Measurements from ENCODE around the gene TRIM66. TPM values are rescaled to one million over a fixed set of nuclear protein-coding genes. Genes with fewer than 3 reads are reported as not detected.

TRIM66 gene
- total and polyA plus RNA-seq, 2 of the 8 experiments (the other 6 are each of a cell fraction or from before 2014, with no cell fraction given): 3.1 to 3.5 TPM

DNA sequence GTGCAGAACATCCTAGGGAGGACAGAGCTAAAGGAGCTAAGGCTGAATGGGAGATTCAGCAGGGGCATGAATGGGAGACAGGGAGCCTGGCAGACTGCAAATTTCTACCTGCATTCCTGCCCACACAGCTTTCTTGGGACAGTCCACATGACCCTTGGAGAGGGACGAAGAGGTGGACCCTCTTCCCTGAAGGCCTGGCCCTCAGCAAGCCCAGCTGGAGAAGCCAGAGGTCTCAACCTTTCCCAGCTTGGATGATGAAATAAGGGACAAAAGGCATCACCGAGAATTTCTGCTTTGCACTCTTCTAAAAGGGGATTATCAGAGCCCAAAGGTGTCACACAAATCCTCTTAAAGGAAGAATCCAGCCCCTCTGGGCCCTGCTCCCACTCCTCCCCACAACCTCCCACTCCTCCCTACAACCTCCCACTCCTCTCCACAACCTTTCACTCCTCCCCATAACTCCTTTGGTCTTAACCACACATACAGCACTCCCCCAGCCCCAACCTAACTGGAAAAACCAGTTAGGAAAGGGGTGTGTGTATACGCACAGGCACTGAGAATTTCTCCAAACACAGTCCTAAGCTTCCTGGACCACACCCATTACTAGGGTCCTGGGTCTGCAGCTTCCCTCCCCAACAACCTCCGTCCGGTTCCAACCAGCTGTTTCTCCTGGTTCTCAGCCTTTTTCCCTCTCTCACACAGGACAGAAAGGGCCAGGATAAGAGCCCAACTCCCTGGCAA is 38.6 kb upstream of the TRIM66 start:
- H3K36me3 ChIP-seq (ENCODE audit: control insufficient read depth in 2 of 4, insufficient read depth in 4 of 4, low read length in 3 of 4): peaks cover 0 to 6% (median 0%) of the 10 kb centered on the region in 4 experiments; a peak in 1 of 8 replicates
- ChIA-PET CTCF (ENCODE audit: partially characterized antibody) (interaction anchor here (1.0 to 2.6 kb wide), 7 partner anchors 9 to 239 kb away, joined by 3 to 9 read pairs (median 5); no protein-coding TSS in a partner anchor), POLR2A (ENCODE audit: partially characterized antibody) (interaction anchor here (1.0 to 4.2 kb wide), 5 partner anchors 20 to 90 kb away, joined by 3 to 24 read pairs (median 4); partner anchors contain the start of genes RPL27A and TRIM66)
- H3K79me2 ChIP-seq (ENCODE audit: control insufficient read depth in 1 of 2, insufficient read depth in 2 of 2, low read length in 2 of 2): no peaks in the 10 kb centered on the region
- H2BK15ac ChIP-seq (ENCODE audit: low read length): no peak overlapping the region
- H3K4me1 ChIP-seq (replicated peaks in 1 of 4; ENCODE audit: control insufficient read depth in 3 of 4, insufficient read depth in 4 of 4, low read length in 3 of 4): peaks cover 0 to 17% (median 11%) of the 10 kb centered on the region in 4 experiments; a peak in 4 of 7 replicates
- no peak for DNase-seq (ENCODE audit: low read depth in 1 of 2, low spot score in 2 of 2)
- no peak overlapping the region for H3K14ac ChIP-seq (ENCODE audit: insufficient read length)
- WGBS, 2 experiments (ENCODE audit: extremely low coverage in 1 of 2, insufficient coverage in 1 of 2, insufficient read length in 1 of 2, insufficient replicate concordance in 2 of 2, low coverage in 1 of 2, low lambda C conversion rate in 2 of 2, missing lambda C conversion rate in 1 of 2): 83% methylated on average over 4 of the region's 5 CpGs; no CpG with 5 or more reads in 1 of the 2 experiments
- H2BK120ac ChIP-seq (replicated peaks; ENCODE audit: low read depth, low read length): no peak overlapping the region
- H3K23ac ChIP-seq (ENCODE audit: insufficient read length): no peak overlapping the region
- H3K56ac ChIP-seq (replicated peaks; ENCODE audit: insufficient read length, low read depth, low read length): no peak overlapping the region
- H2AK5ac ChIP-seq (ENCODE audit: low read depth, low read length): peak overlapping the region; percentile 65; the same call in 1 of the 2 replicates
- no peaks in the 10 kb centered on the region for H3K27me3 ChIP-seq (replicated peaks in 1 of 4; ENCODE audit: control insufficient read depth in 3 of 4, extremely low read depth in 1 of 4, insufficient read depth in 3 of 4, low read length in 3 of 4)
- no peak overlapping the region for H3K4ac ChIP-seq (replicated peaks; ENCODE audit: insufficient read length, low read depth, low read length)
- H3K23me2 ChIP-seq (ENCODE audit: low read depth, low read length): no peaks in the 10 kb centered on the region
- no peak overlapping the region for H3K4me2 ChIP-seq (ENCODE audit: insufficient read depth in 1 of 2, low read depth in 2 of 2, low read length in 2 of 2)
- H2BK20ac ChIP-seq (ENCODE audit: low read length): 0 out of 2 replicates have a peak overlapping the region, but pooled peaks have one; percentile 72
- peak overlapping the region; percentile 7 for H2BK5ac ChIP-seq (ENCODE audit: low read depth, low read length)
- H4K20me1 ChIP-seq (replicated peaks in 1 of 2; ENCODE audit: control insufficient read depth in 1 of 2, insufficient read depth in 2 of 2, low read length in 2 of 2): no peaks in the 10 kb centered on the region
- no peak overlapping the region; the same call in none of the 2 replicates for H3K18ac ChIP-seq (ENCODE audit: extremely low read depth, low read length)
- no peak overlapping the region for H4K5ac ChIP-seq (ENCODE audit: insufficient read length, low read depth, low read length)
- H4K8ac ChIP-seq (ENCODE audit: extremely low read depth, insufficient read depth, low read length): no peak overlapping the region
- H3K9ac ChIP-seq (replicated peaks in 1 of 4; ENCODE audit: extremely low read depth in 1 of 4, low read depth in 3 of 4, low read length in 3 of 4): no peak overlapping the region
- FAIRE-seq: no peak
- peaks cover 3% of the 10 kb centered on the region; the same call in 1 of the 2 replicates for H3K79me1 ChIP-seq (ENCODE audit: low read depth, low read length)
- H3K27ac ChIP-seq (ENCODE audit: low read depth, low read length): no peak overlapping the region
- H2BK12ac ChIP-seq (ENCODE audit: low read depth, low read length): peak overlapping the region; percentile 68; the same call in 1 of the 2 replicates
- no peak overlapping the region for H2AFZ ChIP-seq (ENCODE audit: low read length)
- H3K9me3 ChIP-seq (ENCODE audit: insufficient read depth in 2 of 2, low read depth in 1 of 2, low read length in 1 of 2): no peaks in the 10 kb centered on the region
- H3K4me3 ChIP-seq (ENCODE audit: extremely low read depth in 1 of 4, insufficient read depth in 2 of 4, low read depth in 3 of 4, low read length in 4 of 4): no peak overlapping the region
- no peak overlapping the region for H4K91ac ChIP-seq (replicated peaks; ENCODE audit: insufficient read length, low read length)
- TF ChIP-seq SIRT6 (IDR thresholded peaks at IDR 0.05; ENCODE audit: low read length): no peak
- TF ChIP-seq SP2 (IDR thresholded peaks at IDR 0.05; ENCODE audit: low read length): no peak
- TF ChIP-seq SP1 (IDR thresholded peaks at IDR 0.05; ENCODE audit: low read depth, low read length): no peak
- no peak for TF ChIP-seq E2F6 (IDR thresholded peaks at IDR 0.05)
- no peak for TF ChIP-seq YY1 (IDR thresholded peaks at IDR 0.05; ENCODE audit: low read depth, low read length)
- no peak for TF ChIP-seq RAD21 (IDR thresholded peaks at IDR 0.05 in 1 of 2, conservative IDR thresholded peaks at IDR 0.05 in 1 of 2; ENCODE audit: low read depth in 2 of 2, low read length in 2 of 2)
- TF ChIP-seq GABPA (IDR thresholded peaks at IDR 0.05; ENCODE audit: borderline replicate concordance, insufficient read depth, low read length): no peak
- TF ChIP-seq ASH2L (IDR thresholded peaks at IDR 0.05; ENCODE audit: low read length): no peak
- no peak for TF ChIP-seq CREB1 (IDR thresholded peaks at IDR 0.05)
- TF ChIP-seq FOSL1 (IDR thresholded peaks at IDR 0.05; ENCODE audit: insufficient read depth, low read depth, low read length): no peak
- no peak for TF ChIP-seq USF2 (IDR thresholded peaks at IDR 0.05; ENCODE audit: low read length)
